Hippocampal formation (tissue), 2 donors: ENCODE measurements around the gene ZNF609.
"Not testable (repeated sequence)": the region's sequence is repeated elsewhere in the genome, so short reads cannot be mapped to it uniquely, and the experiment has no call there.

Experiments used
- DNase-seq, 2 donors: peaks; one replicate each; lab custom pipeline; 2025; lab: John Stamatoyannopoulos, UW

ZNF609 gene

DNA sequence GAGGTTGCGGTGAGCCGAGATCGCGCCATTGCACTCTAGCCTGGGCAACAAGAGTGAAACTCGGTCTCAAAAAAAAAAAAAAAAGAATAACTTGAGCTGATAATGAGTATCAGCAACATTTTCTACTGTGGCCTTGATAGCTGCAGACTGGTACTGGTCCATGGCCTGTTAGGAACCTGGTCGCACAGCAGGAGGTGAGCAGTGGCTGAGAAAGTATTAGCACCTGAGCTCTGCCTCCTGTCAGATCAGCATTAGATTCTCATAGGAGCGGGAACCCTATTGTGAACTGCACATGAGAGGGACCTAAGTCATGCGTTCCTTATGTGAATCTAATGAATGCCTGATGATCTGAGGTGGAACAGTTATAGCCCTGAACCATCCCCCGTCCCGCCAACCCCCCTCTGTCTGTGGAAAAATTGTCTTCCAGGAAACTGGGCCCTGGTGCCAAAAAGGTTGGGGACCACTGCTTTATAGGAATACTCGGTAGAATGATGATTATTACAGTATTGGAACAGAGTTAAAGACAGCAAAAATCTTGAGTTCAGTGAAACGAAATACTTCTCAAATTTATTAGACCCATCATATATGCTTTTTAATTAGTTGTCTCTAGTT is 126.0 kb downstream of the ZNF609 start:
- DNase-seq = no peak

- no peak for DNase-seq
Observed at GRCh38 chr15:64586984-64587383, 126.6 kb downstream of the ZNF609 start.

GRCh38 chr15:64589435-64590084 is 129.2 kb downstream of the ZNF609 start:
- no peak for DNase-seq

DNA sequence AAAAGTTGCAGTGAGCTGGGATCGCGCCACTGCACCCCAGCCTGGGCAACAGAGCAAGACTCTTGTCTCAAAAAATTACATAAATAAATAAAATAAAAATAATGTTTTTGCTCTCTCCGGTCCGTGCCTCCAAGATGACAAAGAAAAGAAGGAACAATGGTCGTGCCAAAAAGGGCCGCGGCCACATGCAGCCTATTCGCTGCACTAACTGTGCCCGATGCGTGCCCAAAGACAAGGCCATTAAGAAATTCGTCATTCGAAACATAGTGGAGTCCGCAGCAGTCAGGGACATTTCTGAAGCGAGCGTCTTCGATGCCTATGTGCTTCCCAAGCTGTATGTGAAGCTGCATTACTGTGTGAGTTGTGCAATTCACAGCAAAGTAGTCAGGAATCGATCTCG is 132.5 kb downstream of the ZNF609 start:
- DNase-seq = not testable (repeated sequence)

DNA sequence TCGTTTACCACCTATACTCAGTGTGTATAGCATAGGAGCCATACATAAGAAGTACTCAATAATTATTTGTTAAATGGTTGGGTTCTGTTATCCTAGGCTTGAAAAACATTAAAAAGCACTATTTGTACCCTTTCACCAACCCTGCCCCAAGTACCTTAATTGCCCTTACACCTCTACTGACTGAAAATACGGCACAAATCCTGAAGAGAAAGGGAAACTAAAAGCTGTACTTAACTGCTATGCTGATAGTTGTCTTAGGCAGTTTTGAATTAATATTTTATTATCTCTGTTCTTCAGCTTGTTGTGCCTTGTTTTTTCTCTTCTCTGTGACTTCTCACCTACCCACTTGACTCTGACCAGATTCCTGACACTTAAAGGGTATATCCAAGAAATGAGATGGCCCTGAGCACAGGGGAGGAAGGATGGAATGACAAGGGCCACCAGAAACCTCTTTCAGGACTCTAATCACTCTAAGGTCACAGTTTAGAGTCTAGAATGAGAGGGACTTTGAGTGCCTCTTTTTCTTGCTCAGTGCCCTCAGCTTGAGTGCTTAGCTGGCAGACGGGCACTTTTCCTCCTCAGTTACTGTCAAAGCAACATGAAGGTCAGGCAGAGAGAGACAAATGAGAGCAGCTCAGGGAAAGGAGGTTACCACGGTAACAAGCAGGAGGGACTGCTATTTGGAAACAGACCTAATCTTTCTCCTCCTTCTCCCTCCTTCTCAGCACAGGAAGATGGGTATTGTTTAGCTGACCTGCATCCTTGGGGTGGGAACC is 136.5 kb downstream of the ZNF609 start:
- DNase-seq = peak; percentile 37 to 70

DNA sequence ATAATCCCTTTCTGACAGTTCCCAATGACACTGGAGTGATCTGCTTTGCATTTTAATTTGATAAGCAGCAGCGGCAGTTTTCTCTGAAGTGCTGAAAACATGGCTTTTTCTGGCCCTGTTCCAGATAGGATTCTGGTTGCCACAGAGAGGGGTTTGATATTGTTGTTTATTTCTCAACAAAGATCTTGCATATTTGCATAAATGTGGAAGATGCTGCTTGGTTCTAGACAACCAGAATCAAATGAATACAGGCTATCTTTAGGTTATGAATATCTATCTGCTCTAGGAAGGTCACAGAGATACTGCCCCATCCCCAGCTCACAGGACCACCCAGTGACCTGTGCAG is 137.1 kb downstream of the ZNF609 start:
- DNase-seq = no peak

GRCh38 chr15:64599226-64599625 is 138.8 kb downstream of the ZNF609 start:
- no peak for DNase-seq

GRCh38 chr15:64599716-64600115 is 139.3 kb downstream of the ZNF609 start:
- DNase-seq = no peak

GRCh38 chr15:64600794-64601193 is 140.4 kb downstream of the ZNF609 start:
- no peak for DNase-seq

- no peak for DNase-seq
Observed at GRCh38 chr15:64604319-64604718, 143.9 kb downstream of the ZNF609 start.

- DNase-seq = not testable (repeated sequence)
Observed at GRCh38 chr15:64607416-64607815, 147.0 kb downstream of the ZNF609 start.

GRCh38 chr15:64610257-64610919 is 150.0 kb downstream of the ZNF609 start:
- no peak for DNase-seq

DNA sequence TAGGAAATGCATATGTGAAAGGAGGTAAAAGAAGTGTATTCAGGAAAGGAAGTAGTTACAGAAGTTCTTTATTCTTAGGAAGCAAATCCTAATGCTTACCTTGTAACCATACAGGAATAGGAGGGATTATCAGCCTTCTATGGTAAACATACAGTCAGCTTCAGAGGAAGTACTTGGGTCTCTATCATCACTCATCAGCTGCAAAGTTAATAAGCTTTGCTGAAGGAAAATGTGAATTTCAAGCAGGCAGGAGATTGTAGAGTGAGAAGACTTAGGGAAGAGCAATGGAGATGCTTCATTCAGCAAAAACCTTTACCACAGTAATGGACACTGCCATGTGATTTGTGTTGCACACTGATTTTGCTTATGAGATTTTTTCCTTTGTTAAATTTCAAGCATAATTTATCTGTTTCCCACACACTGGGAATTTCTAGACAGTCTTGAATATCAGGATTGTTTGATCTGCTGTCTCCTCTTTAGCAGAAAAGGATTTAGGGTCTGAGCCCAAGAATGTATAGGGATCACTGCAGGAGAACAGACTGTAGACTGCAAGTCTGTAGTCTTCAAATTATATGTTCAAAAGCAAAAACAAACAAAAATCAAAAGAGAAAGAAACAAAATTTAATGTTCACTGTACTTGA is 150.8 kb downstream of the ZNF609 start:
- no peak for DNase-seq

DNA sequence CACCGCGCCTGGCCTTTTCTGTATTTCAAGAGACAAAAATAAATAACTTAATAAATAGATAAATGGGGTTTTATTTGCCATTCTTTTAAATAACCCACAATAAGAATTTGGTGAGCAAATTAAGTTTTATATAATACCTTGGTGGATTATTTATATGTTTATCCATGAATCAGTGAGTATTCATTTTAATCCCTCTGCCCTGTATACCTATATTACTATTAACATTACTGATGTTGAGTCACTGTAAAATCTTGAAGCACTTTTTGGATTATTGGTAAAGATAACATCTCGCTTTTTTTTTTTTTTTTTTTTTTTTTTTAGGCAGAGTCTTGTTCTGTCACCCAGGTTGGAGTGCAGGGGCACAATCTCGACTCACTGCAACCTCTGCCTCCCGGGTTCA is 154.1 kb downstream of the ZNF609 start:
- no peak for DNase-seq

- no peak for DNase-seq
Observed at GRCh38 chr15:64617727-64618126, 157.3 kb downstream of the ZNF609 start.

GRCh38 chr15:64618138-64618537 is 157.8 kb downstream of the ZNF609 start:
- no peak for DNase-seq

GRCh38 chr15:64618540-64618939 is 158.2 kb downstream of the ZNF609 start:
- no peak for DNase-seq

DNA sequence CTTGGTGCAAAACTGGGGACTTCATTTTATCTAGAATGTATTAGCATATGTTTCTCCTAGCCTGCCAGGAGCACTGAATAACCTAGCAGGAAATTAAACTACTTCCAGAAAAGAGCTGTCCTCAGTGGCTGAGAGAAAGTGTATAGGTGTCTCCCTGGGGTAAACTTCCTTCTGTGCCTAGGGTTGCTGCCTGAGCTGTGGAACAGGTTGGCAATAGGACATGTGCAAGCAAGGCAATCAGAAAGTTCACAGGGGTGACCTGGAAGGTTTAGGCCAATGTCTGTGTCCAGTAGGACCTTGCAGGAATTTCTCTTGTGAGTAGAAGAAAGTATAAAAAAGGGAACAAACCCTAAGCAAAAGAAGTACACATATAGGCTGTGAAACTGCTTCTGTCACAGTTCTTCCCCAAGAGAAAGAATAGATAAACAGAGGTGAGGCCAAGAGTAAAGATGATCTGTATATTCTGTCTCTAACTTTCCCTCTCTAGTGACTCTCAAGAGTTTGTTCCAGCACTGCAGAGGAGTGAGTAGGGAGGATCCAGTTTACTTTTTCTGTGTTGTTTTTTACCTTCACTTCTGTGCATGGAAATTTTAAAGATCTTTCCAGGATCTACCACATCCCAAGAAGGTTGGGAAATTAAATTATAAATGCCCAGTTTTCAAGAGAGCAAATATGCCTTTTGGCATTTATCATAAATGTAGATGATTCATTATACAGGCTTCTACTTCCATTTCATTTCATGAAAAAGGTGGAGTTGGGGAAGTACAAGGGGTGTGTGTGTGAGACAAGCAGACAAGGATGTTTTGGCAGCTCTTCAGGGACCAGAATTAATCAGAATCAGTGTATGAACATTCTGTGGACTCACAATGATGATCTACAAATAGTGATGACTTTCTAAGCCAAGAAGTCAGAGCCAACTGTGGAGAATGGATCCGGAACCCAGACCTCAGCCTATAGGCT is 159.8 kb downstream of the ZNF609 start:
- no peak for DNase-seq

DNA sequence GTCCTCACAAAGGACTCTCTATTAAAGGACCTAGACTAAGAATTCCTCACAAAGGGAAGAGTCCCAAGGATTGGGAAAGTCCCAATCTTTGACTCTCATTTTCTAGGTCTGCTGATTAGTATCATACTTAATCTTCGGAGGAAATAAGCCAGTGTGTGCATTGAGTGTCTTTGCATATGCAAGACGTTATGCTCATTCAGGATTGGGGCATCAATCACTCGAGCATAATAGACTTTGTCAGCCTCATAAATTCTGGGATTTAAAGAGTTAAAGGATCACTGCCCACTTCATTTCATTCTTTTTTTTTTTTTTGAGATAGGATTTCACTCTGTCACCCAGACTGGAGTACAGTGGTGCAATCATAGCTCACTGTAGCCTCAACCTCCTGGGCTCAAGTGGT is 160.7 kb downstream of the ZNF609 start:
- no peak for DNase-seq

DNA sequence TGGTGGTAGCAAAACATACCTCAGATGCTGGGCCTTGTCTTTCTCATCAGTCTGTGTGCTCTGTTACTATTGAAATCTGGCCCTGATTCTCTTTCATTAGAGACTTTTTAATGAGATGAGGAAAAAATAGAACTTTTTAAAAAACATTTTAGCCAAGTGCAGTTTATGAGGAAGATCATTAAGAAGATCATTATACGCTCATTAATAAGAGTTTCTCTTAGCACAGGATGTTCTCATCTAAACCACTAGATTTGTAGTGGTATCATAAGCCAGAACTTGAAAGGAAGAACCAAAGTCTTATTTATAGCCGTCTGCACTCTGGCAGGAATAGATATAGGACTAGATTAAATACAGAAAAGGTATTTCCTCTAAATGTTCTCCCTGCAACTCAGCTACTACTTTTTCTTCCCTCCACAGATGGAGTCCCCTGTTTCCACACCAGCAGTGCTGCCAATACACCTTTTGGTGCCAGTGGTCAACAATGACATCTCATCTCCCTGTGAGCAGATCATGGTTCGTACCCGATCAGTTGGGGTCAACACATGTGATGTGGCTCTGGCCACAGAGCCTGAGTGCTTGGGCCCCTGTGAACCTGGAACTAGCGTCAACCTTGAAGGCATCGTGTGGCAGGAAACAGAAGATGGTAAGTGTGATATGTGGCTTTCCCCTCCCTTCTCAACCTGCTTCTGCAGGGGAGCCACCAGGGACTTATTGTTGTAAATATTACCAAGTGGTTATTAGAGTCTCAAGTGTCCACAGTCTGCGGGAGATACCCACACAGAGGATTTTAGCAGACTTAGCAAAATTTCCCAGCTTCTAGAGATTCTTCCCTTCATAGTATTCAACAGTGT is 162.3 kb downstream of the ZNF609 start:
- no peak for DNase-seq
